ENCODE measurements around the gene COLEC12.

DNA sequence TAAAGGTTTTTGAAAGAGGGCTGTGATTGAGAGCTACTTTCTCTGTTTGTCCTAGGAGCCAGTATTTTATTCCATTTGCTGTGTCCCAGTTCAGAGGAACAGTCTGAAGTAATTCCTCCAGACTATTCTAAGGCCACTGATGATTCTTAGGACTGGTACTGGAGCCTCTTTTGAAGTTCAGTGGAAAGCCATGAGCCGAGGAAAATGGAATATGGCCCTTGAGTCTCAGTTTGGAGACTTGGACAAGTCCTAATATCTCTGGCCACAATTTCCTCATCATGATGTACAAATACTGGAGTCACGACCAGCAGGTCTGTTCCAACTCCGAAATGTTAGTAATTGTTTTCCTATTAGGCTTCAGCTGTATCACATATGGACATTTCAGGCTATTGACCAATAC lies 7.1 kb upstream of the COLEC12 start:
- TF ChIP-seq CTCF (IDR thresholded peaks at IDR 0.05) (no peak), POLR2A (IDR thresholded peaks at IDR 0.05) (no peak)
